HCT116 (cell line): ENCODE measurements around the gene DYDC1.

Experiments used
- ATF3 ChIP-seq: IDR thresholded peaks from 2 replicates; pipeline ENCODE4 v1.6.1; 2012
- CBX3 ChIP-seq: IDR thresholded peaks from 2 replicates; pipeline ENCODE4 v1.6.1; 2012; ENCODE audit warnings: low read depth
- CTCF ChIP-seq, 3 experiments: fragments of 200-600 bp in 1 of 3; sonication (generic) in 1 of 3; IDR thresholded peaks in 2 of 3; conservative IDR thresholded peaks in 1 of 3; 2 replicates each; pipeline ENCODE4 v1.5.1; 2012 to 2017; ENCODE audit warnings: low read depth in 2 of 3, low read length in 2 of 3, antibody characterized with exemption in 1 of 3, borderline replicate concordance in 1 of 3, control low read depth in 1 of 3, mild to moderate bottlenecking in 1 of 3, mixed read lengths in 1 of 3, mixed run types in 1 of 3, moderate library complexity in 1 of 3; ENCODE audit not compliant: insufficient read depth in 1 of 3
- ELF1 ChIP-seq: IDR thresholded peaks from 2 replicates; pipeline ENCODE4 v1.6.1; 2012; ENCODE audit warnings: low read depth, borderline replicate concordance
- EZH2 ChIP-seq: fragments of 200-600 bp; sonication (generic); IDR thresholded peaks from 2 replicates; pipeline ENCODE4 v1.6.1; 2017; ENCODE audit warnings: antibody characterized with exemption, mixed run types
- EZH2phosphoT487 ChIP-seq: fragments of 200-600 bp; IDR thresholded peaks from 2 replicates; pipeline ENCODE4 v1.6.1; 2018; ENCODE audit warnings: antibody characterized with exemption, borderline replicate concordance
- JUND ChIP-seq: IDR thresholded peaks from 2 replicates; pipeline ENCODE4 v1.6.1; 2012
- MAX ChIP-seq: IDR thresholded peaks from 2 replicates; pipeline ENCODE4 v1.6.1; 2012
- POLR2AphosphoS5 ChIP-seq: IDR thresholded peaks from 2 replicates; pipeline ENCODE4 v1.6.1; 2011; ENCODE audit warnings: mild to moderate bottlenecking, low read depth, low read length, moderate library complexity
- RAD21 ChIP-seq: IDR thresholded peaks from 2 replicates; pipeline ENCODE4 v1.6.1; 2012; ENCODE audit warnings: low read depth, mild to moderate bottlenecking
- SIN3A ChIP-seq: IDR thresholded peaks from 2 replicates; pipeline ENCODE4 v1.6.1; 2012; ENCODE audit warnings: low read depth

- TF ChIP-seq EZH2phosphoT487 (no peak), CTCF (IDR thresholded peaks at IDR 0.05 in 2 of 3, conservative IDR thresholded peaks at IDR 0.05 in 1 of 3; ENCODE audit: borderline replicate concordance in 1 of 3, insufficient read depth in 1 of 3, low read depth in 2 of 3, low read length in 2 of 3) (no peak), EZH2 (no peak), ELF1 (no peak), RAD21 (no peak), POLR2AphosphoS5 (no peak), MAX (no peak), ATF3 (no peak), JUND (no peak), SIN3A (no peak), CBX3 (no peak)
These were observed 49.1 kb upstream of the DYDC1 start for GRCh38 chr10:80405626-80406025.
